ENCODE data around the gene CAGE1.

DNA sequence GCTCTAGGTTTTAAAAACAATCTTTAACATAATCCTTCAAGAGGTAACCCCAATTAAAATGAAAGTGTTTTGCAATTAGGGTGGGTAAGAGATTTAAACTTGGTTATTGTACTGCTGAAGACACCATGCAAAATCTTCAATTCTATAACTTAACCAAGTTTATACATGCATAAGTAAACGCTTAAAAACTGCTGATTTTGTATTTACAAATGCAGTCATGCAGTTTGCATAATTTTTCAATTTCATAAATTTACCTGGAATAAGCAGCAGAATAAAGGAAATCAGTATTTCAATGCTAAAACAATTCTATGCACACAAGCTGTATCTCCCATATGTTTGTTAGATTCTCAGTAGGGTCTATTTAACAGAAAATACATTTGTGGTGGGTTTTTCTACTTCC lies 99.5 kb downstream of the CAGE1 start:
- TF ChIP-seq, protein P1, sequence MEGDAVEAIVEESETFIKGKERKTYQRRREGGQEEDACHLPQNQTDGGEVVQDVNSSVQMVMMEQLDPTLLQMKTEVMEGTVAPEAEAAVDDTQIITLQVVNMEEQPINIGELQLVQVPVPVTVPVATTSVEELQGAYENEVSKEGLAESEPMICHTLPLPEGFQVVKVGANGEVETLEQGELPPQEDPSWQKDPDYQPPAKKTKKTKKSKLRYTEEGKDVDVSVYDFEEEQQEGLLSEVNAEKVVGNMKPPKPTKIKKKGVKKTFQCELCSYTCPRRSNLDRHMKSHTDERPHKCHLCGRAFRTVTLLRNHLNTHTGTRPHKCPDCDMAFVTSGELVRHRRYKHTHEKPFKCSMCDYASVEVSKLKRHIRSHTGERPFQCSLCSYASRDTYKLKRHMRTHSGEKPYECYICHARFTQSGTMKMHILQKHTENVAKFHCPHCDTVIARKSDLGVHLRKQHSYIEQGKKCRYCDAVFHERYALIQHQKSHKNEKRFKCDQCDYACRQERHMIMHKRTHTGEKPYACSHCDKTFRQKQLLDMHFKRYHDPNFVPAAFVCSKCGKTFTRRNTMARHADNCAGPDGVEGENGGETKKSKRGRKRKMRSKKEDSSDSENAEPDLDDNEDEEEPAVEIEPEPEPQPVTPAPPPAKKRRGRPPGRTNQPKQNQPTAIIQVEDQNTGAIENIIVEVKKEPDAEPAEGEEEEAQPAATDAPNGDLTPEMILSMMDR (conservative IDR thresholded peaks at IDR 0.05 in 1 of 2, IDR thresholded peaks at IDR 0.05 in 1 of 2; ENCODE audit: low read depth in 1 of 2, low read length in 2 of 2) = no peak
- TF ChIP-seq EZH2 (IDR thresholded peaks at IDR 0.05; ENCODE audit: low read length, missing control alignments) = no peak

Data from fibroblast of lung (primary cell).